ENCODE results near the gene TANC1.
A peak's percentile ranks its signal among the peaks of the same experiment; 100 is the strongest.

Gene TANC1

GRCh38 chr2:159230145-159230877 lies 261.9 kb downstream of the TANC1 start:
- no peak for DNase-seq

GRCh38 chr2:159232456-159233170 lies 264.2 kb downstream of the TANC1 start:
- DNase-seq: peak; percentile 24

GRCh38 chr2:159234868-159235267 lies 266.4 kb downstream of the TANC1 start:
- DNase-seq: no peak

- DNase-seq: peak; percentile 75
Measured at GRCh38 chr2:159243529-159243928, 275.1 kb downstream of the TANC1 start.

- no peak for DNase-seq
Measured at GRCh38 chr2:159246325-159246988, 278.0 kb downstream of the TANC1 start.

- peak; percentile 61 for DNase-seq
Measured at GRCh38 chr2:159249990-159250715, 281.7 kb downstream of the TANC1 start.

- DNase-seq: no peak
Measured at GRCh38 chr2:159251296-159252173, 283.1 kb downstream of the TANC1 start.

GRCh38 chr2:159252905-159253304 lies 284.5 kb downstream of the TANC1 start:
- DNase-seq: no peak

- no peak for DNase-seq
Measured at GRCh38 chr2:159256159-159256558, 287.7 kb downstream of the TANC1 start.

GRCh38 chr2:159262226-159262625 lies 293.8 kb downstream of the TANC1 start:
- peak; percentile 6 for DNase-seq

GRCh38 chr2:159262904-159263303 lies 294.5 kb downstream of the TANC1 start:
- DNase-seq: no peak

GRCh38 chr2:159265171-159265576 lies 296.7 kb downstream of the TANC1 start:
- peak; percentile 46 for DNase-seq

GRCh38 chr2:159266554-159266953 lies 298.1 kb downstream of the TANC1 start:
- no peak for DNase-seq

GRCh38 chr2:159267921-159268320 lies 299.5 kb downstream of the TANC1 start:
- peak; percentile 9 for DNase-seq

- no peak for DNase-seq
Measured at GRCh38 chr2:159270744-159271379, 302.4 kb downstream of the TANC1 start.

- DNase-seq: no peak
Measured at GRCh38 chr2:159272156-159272555, 303.7 kb downstream of the TANC1 start.

- no peak for DNase-seq
Measured at GRCh38 chr2:159275111-159275510, 306.7 kb downstream of the TANC1 start.

GRCh38 chr2:159279700-159280099 lies 311.3 kb downstream of the TANC1 start:
- no peak for DNase-seq

- DNase-seq: no peak
Measured at GRCh38 chr2:159281002-159281401, 312.6 kb downstream of the TANC1 start.
